AG09319 (cell line): Measurements from ENCODE around the gene RPL19.

Experiments used
- DNase-seq: peaks from one replicate; pipeline ENCODE4 v3.0.0-alpha.2; 2010; ENCODE audit warnings: low read depth; ENCODE audit errors: extremely low read depth
- CTCF ChIP-seq: IDR thresholded peaks from 2 replicates; pipeline ENCODE4 v1.5.1; 2011; ENCODE audit warnings: low read depth, mild to moderate bottlenecking, inconsistent platforms, low read length, moderate library complexity

The RPL19 gene

DNA sequence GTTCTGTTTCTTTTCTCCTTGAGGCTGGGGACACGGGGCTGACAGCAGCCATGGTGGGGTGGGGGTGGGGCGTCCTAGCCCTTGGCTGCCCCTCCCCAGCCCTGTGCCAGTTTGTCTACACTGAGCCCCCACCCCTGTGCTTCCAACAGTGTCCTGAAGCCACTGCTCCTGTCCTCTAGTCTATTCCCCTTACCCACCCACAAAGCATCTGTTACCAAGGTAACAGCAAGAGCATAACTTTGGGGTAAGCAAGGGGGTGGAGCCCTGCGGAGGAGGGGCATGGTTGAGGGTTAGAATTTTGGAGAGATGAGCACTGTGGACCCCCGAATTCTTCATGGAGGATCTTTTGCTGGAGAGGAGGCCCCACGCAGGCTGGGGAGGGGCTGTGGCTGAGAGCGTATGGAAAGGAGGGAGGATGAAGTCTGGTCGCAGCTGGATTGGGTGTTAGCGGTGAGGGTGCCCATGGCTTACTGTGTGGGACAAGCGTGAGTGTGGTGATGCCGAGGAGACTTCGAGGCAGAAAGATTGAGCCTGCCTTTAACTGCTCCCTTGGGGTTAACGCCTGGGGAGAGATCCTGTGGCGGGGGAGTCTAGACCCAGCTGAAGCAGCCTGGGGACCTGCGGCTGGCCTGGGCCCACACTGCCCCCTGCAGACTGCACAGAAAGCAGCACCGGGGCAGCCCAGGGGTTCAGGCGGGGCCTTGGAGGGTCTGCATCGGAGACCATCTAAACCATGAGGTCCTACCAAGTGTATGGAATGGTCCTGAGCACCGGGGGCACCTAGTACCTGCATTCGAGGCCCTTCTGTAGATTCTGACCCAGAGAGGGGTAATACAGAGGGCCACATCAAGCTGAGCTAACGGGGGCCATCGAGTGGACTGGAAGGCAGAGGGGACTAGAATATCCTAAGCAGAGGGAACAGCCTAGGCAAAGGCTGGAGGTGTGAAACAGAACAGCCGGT, 31.8 kb downstream of the RPL19 start:
- DNase-seq = no peak
- TF ChIP-seq CTCF = peak; percentile 83

DNA sequence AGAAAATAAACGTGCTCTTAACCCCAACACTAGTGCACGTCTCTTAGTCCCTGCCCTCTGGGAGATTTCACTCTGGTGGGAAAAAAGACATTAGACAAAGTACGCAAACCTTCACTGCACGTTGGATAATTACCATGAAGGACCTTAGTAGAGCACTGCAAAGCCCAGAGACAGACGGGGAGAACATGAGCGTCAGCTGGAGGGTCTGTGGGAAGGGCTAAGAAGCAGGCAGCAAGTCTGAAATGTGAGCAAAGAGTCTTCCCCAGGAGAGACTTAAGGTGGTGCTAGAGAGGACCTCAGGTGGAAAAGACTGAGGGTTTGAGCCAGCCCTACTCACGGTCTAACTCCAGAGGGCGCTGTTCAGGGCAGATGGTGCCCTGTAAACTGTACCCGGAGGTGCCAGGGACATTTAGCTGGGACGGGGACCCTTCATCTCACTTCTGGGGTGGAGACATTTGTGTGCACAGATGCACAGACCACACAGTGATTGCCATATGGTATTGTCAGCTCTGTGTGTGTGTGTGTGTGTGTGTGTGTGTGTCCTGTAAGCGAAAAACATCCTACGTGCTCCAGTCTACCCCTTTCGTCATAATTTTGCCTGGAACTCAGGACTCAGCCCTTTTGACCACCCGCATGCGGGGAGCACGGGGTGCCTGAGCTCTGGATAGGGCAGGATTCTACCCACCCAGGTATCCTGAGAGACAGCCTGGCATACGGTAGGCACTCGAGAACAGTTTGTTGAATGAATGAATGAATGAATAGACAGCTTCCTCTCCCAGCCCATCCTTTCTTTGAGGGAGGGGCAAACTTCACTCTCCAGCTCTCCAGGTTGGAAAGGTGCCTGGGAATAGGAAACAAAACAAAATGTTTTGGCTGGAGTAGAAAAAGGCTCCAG, 35.7 kb downstream of the RPL19 start:
- peak; percentile 58 for TF ChIP-seq CTCF
- no peak for DNase-seq

DNA sequence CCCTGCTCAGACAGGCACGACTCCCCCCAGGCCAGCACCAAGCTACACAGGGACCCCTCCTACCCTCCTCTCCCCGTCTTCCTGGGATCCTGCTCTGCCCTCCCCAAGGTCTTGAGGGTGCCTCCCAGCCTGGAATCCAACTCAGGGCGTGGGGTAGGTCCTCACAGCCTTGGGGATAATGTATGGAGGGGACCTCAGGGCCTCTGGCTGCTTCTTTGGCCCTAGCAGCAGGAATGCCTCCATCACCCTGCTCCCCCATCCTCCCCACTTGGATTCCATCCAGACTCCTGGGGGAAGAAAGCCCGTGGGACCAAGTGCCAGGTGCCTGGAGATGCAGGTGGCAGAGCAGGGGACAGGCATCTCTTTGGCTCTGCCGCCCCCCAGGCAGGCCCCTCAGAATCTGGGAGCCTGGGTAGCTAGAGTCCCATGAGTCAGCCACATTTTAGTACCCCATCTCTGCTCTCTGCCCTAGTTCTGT, 36.4 kb downstream of the RPL19 start:
- TF ChIP-seq CTCF = no peak
- no peak for DNase-seq

- no peak for TF ChIP-seq CTCF
- DNase-seq = no peak
These were observed 36.9 kb downstream of the RPL19 start for GRCh38 chr17:39236981-39237441.

GRCh38 chr17:39237586-39237985, 37.5 kb downstream of the RPL19 start:
- DNase-seq = no peak
- no peak for TF ChIP-seq CTCF

DNA sequence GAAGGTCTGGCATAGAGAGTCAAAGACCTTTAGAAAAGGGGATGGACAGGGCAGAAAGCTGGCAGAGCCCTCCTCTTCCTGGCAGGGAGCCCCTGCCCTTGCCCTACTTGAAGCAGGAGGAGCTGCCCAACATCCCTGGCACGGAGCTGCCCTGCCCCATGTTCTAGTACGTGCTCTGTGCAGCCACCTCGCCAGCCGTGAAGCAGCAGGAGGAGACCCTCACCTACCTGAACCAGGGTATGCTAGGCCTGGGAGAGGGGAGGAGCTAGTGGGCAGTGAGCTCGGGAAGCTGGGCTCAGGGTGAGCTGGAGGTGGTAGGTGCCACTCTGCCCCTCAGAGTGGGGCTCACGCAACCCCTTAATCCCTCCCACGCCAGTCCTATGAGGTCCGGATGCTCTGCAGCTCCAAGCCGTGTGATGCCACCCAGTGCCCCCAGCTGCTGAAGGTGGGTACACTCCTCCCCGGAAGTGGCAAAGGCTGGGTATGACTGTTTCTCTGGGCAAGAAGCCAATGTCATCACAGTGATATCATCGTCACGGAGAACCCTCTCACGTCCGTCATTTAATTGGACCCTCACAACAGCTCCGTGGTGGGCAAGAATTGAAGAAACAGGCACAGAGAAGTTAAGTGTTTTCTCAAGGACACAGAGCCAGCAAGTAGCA, 38.4 kb downstream of the RPL19 start:
- no peak for DNase-seq
- no peak for TF ChIP-seq CTCF
